Right renal cortex interstitium (tissue), 3 donors: ENCODE data around the gene KBTBD3. TPM values are rescaled to one million over a fixed set of nuclear protein-coding genes. Genes with fewer than 3 reads are reported as not detected.
"Not testable (repeated sequence)": the region's sequence is repeated elsewhere in the genome, so short reads cannot be mapped to it uniquely, and the experiment has no call there.

Experiments
- DNase-seq, 3 donors: peaks; one replicate each; pipeline ENCODE4 v3.0.0-alpha.2; 2013; ENCODE audit warnings: low read depth in 3 of 3, low spot score in 2 of 3
- polyA plus RNA-seq, 3 donors: library from polyadenylated mRNA; unstranded; fragments of 120-200 nt; gene quantifications; one replicate each; pipeline ENCODE4 v1.2.1, GENCODE V29; 2013; ENCODE audit not compliant: insufficient read length in 3 of 3

KBTBD3 gene
- polyA plus RNA-seq, 3 donors, result 11.8 to 13.8 (median 13.2) TPM

DNA sequence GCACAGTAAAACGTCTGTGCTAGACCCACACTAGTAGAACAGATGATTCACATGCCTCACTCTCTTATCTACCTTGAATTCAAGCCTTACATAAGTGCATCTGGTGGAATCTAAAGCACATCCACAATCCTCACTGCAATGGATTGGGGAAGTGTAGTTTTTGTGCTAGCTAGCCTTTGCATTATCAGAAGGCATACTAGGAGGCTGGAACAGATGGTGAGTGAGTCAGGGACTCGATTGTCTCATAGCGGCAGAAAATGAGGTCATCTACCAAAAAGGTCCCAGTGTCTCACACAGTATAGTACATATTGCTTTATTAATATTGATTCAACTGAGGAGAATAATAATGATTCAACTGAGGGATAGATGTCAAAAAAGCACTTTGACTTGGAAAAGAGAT lies 64.4 kb downstream of the KBTBD3 start:
- DNase-seq, result no peak

GRCh38 chr11:106011481-106011880 lies 65.7 kb downstream of the KBTBD3 start:
- no peak for DNase-seq

DNA sequence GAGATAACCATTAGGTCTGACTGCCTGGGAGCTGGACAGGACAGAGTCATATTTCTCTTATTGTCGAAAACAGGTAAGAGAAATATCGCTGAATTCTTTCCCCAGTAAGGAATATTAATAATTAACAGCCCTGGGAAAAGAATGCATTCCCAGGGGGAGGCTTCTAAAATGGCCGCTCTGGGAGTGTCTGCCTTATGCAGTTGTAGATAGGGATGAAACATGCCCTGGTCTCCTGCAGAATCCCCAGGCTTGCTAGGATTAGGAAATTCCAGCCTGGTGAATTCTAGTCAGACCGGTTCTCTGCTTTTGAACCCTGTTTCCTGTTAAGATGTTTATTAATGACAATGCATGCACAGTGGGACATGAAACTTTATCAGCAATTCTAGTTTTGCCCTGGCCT lies 74.1 kb downstream of the KBTBD3 start:
- DNase-seq, result not testable (repeated sequence)

- DNase-seq, result no peak
Observed at GRCh38 chr11:106001304-106002012, 75.7 kb downstream of the KBTBD3 start.

Other genes starting within 250 kb of the KBTBD3 start
- gene MSANTD4, start 55.1 kb downstream of the KBTBD3 start, polyA plus RNA-seq, result 10 to 100 TPM; 39.2 to 43.4 (median 43.0) TPM
- gene AASDHPPT, start 315 bp upstream of the KBTBD3 start, polyA plus RNA-seq, result 10 to 100 TPM; 80.6 to 83.6 (median 81.2) TPM